GM12892 (cell line): ENCODE data around the gene ZSCAN2.

Experiments
- POLR2AphosphoS5 ChIP-seq: IDR thresholded peaks from 2 replicates; pipeline ENCODE4 v1.6.1; 2011; ENCODE audit warnings: low read depth, low read length, control low read depth
- TAF1 ChIP-seq: IDR thresholded peaks from 2 replicates; pipeline ENCODE4 v1.6.1; 2011; ENCODE audit warnings: low read depth, mild to moderate bottlenecking, control low read depth, low read length, borderline replicate concordance

DNA sequence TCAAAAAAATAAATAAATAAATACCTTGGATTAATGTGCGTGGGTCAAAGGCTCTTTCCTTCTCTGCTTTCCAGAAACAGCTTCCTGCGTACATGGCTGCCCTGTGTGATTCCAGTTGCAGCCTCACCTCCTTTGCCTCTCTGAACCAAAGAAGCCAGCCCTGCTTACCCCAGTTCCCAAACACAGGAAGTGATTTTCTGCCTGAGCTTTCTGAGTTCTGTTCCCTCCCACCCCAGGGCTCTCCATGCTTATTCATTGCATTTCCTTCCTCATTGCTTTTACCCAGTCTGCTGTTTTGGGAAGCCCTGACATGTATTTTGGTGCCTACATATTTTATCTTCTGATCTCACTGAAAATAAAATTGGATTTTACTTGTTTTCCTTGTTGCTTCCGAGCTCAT lies 15.4 kb downstream of the ZSCAN2 start:
- TF ChIP-seq TAF1 = no peak
- no peak for TF ChIP-seq POLR2AphosphoS5
